ENCODE results near the gene ZDHHC7.
"Not testable (repeated sequence)": the region's sequence is repeated elsewhere in the genome, so short reads cannot be mapped to it uniquely, and the experiment has no call there.

The ZDHHC7 gene

DNA sequence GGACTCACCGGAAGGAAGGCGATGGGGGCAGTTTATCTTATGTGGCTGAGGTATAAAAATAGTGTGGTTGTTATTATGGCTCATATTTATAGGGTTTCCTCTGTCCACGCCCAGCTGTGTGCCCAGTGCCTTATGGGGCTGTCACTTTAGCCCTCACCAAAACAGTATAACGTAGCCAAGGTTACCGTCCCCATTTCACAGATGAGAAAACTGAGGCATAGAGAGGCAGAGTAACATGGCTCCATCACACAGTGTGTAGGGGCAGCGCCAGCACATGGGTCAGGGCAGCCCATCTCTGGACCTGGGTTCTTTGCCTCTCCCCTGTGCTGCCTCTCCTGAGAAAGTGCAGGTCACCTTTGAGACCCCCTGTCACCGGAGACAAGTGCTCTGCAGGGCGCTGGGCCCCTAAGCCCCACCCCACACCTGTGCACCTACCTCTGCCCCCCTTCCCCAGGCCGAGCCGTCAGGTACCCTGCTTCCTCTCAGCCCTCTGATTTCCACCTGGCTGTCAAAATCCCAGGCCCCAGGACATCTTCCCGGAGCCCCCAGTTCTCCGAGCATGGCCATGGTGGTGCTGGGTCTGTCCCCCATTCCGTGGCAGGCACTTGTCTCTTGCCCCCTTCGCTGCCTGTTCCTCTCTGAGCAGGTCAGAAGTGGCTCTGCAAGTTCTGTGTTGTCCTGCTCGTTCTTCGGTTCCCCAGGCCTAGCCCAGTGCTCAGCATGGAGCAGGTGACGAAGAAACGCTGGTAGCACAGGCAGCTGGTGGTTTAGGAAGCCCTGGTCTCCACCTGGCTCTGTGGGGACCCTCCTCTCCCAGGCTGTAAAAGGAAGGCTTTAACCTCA, 23.5 kb upstream of the ZDHHC7 start:
- Histone ChIP-seq H3K4me1 (ENCODE audit: low read depth, poor library complexity, severe bottlenecking) (peaks cover 18% of the 10 kb centered on the region), H3K9ac (no peak overlapping the region), H3K27ac (no peak overlapping the region), H2AFZ (ENCODE audit: low read depth) (no peak overlapping the region), H3K4me2 (no peak overlapping the region), H3K27me3 (ENCODE audit: insufficient read depth, low read depth) (no peaks in the 10 kb centered on the region), H3K4me3 (IDR thresholded peaks at IDR 0.05; ENCODE audit: insufficient read depth, low read depth, low read length) (no peak overlapping the region), H3K36me3 (ENCODE audit: insufficient read depth) (no peaks in the 10 kb centered on the region), H3K79me2 (ENCODE audit: insufficient read depth, low read depth) (no peaks in the 10 kb centered on the region), H4K20me1 (ENCODE audit: insufficient read depth) (no peaks in the 10 kb centered on the region)
- TF ChIP-seq, protein P1, sequence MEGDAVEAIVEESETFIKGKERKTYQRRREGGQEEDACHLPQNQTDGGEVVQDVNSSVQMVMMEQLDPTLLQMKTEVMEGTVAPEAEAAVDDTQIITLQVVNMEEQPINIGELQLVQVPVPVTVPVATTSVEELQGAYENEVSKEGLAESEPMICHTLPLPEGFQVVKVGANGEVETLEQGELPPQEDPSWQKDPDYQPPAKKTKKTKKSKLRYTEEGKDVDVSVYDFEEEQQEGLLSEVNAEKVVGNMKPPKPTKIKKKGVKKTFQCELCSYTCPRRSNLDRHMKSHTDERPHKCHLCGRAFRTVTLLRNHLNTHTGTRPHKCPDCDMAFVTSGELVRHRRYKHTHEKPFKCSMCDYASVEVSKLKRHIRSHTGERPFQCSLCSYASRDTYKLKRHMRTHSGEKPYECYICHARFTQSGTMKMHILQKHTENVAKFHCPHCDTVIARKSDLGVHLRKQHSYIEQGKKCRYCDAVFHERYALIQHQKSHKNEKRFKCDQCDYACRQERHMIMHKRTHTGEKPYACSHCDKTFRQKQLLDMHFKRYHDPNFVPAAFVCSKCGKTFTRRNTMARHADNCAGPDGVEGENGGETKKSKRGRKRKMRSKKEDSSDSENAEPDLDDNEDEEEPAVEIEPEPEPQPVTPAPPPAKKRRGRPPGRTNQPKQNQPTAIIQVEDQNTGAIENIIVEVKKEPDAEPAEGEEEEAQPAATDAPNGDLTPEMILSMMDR (conservative IDR thresholded peaks at IDR 0.05; ENCODE audit: low read depth, low read length): no peak

DNA sequence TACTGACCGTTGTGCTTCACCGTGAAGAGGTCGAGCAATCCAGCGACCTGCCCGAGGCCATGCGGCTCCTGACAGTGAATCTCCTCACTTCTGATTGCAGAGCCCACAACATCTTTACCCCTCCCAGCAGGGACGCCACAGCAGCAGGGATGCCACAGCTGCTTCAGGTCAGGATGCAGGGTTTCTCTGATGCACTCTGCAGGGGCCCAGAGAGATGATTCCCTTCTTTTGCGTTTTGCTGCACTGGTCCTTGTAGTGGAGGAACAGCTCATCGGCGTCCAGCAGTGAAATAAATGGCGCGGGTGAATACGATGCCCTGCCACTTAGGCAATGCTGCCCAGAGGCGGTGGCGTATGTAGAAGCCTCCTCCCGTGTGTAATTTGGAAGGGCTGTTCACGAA, 21.8 kb upstream of the ZDHHC7 start:
- Histone ChIP-seq H3K4me2 (no peak overlapping the region), H3K4me1 (ENCODE audit: low read depth, poor library complexity, severe bottlenecking) (peaks cover 33% of the 10 kb centered on the region), H3K4me3 (IDR thresholded peaks at IDR 0.05; ENCODE audit: insufficient read depth, low read depth, low read length) (no peak overlapping the region), H3K79me2 (ENCODE audit: insufficient read depth, low read depth) (no peaks in the 10 kb centered on the region), H3K36me3 (ENCODE audit: insufficient read depth) (no peaks in the 10 kb centered on the region), H2AFZ (ENCODE audit: low read depth) (no peak overlapping the region), H3K27me3 (ENCODE audit: insufficient read depth, low read depth) (no peaks in the 10 kb centered on the region), H3K9ac (no peak overlapping the region), H4K20me1 (ENCODE audit: insufficient read depth) (no peaks in the 10 kb centered on the region), H3K27ac (no peak overlapping the region)
- TF ChIP-seq, protein P1 (conservative IDR thresholded peaks at IDR 0.05; ENCODE audit: low read depth, low read length): no peak

DNA sequence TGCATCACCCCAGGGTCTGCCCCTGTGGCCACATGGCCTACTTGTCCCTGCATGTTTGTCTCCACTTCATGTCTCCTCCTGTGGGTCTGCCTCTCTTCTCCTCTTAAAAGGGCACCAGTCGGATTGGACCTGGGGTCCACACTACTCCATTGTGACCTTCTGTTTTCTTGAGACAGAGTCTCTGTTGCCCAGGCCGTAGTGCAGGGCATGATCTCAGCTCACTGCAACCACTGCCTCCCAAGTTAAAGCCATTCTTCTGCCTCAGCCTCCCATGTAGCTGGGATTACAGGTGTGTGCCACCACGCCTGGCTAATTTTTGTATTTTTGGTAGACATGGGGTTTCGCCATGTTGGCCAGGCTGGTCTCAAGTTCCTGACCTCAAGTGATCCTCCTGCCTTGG, 20.9 kb upstream of the ZDHHC7 start:
- H2AFZ ChIP-seq (ENCODE audit: low read depth); H3K4me2 ChIP-seq; H3K27me3 ChIP-seq (ENCODE audit: insufficient read depth, low read depth); H3K9ac ChIP-seq; H3K4me3 ChIP-seq (IDR thresholded peaks at IDR 0.05; ENCODE audit: insufficient read depth, low read depth, low read length); H3K79me2 ChIP-seq (ENCODE audit: insufficient read depth, low read depth); H4K20me1 ChIP-seq (ENCODE audit: insufficient read depth); H3K36me3 ChIP-seq (ENCODE audit: insufficient read depth); H3K27ac ChIP-seq: not testable (repeated sequence)
- H3K4me1 ChIP-seq (ENCODE audit: low read depth, poor library complexity, severe bottlenecking): peaks cover 36% of the 10 kb centered on the region

DNA sequence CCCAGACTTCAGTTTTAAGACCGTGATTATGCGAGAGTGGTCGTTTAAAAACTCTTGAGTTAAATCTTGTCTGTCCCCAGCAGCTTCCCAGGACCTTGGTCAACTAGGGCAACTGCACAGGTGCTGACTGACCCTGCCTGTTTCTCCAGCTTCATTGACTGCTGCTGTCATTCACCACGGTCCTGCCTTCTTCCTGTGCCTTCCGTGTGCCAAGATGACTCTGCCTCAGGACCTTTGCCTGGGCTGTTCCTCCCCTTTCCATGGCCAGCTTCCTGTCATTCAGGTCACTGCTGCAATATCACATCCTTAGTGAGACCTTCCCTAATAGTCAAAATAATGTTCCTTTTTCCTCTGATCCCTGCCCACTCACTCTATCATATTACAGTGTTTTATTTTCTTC, 20.1 kb upstream of the ZDHHC7 start:
- Histone ChIP-seq H3K79me2 (ENCODE audit: insufficient read depth, low read depth) (no peaks in the 10 kb centered on the region), H3K4me1 (ENCODE audit: low read depth, poor library complexity, severe bottlenecking) (peaks cover 43% of the 10 kb centered on the region), H3K4me3 (IDR thresholded peaks at IDR 0.05; ENCODE audit: insufficient read depth, low read depth, low read length) (no peak overlapping the region), H3K9ac (no peak overlapping the region), H3K27me3 (ENCODE audit: insufficient read depth, low read depth) (no peaks in the 10 kb centered on the region), H2AFZ (ENCODE audit: low read depth) (no peak overlapping the region), H3K27ac (no peak overlapping the region), H3K36me3 (ENCODE audit: insufficient read depth) (no peaks in the 10 kb centered on the region), H4K20me1 (ENCODE audit: insufficient read depth) (no peaks in the 10 kb centered on the region), H3K4me2 (no peak overlapping the region)
- TF ChIP-seq, protein P1 (conservative IDR thresholded peaks at IDR 0.05; ENCODE audit: low read depth, low read length): no peak

DNA sequence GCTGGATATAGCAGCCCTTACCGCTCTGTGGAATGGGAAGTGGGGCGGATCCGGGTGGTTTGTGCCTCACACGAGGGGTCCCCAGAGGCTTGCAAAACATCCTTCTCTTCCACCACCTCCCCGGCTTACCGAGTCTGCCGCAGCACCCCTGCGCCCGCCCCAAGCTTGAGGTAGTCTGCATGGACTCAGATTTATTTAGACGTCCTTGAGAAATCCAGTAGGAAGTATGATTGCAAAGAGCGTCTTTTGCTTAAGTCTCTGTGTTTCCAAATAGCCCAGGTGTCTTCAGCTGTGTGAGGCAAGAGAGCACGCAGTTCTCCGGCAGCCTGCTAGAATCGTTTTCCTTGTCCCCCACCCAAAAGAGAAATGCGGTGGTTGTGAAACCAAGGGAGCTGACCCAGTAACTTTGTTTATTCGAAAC, 18.7 kb upstream of the ZDHHC7 start:
- Histone ChIP-seq H2AFZ (ENCODE audit: low read depth) (peak overlapping the region; percentile 49; the same call in 1 of the 2 replicates), H3K9ac (peak overlapping the region; percentile 32; the same call in 1 of the 2 replicates), H3K36me3 (ENCODE audit: insufficient read depth) (no peaks in the 10 kb centered on the region), H3K4me2 (peak overlapping the region; percentile 96), H3K27ac (peak overlapping the region; percentile 34; the same call in 1 of the 2 replicates), H4K20me1 (ENCODE audit: insufficient read depth) (no peaks in the 10 kb centered on the region), H3K27me3 (ENCODE audit: insufficient read depth, low read depth) (no peaks in the 10 kb centered on the region), H3K4me3 (IDR thresholded peaks at IDR 0.05; ENCODE audit: insufficient read depth, low read depth, low read length) (no peak overlapping the region), H3K79me2 (ENCODE audit: insufficient read depth, low read depth) (no peaks in the 10 kb centered on the region), H3K4me1 (ENCODE audit: low read depth, poor library complexity, severe bottlenecking) (peaks cover 43% of the 10 kb centered on the region)
- TF ChIP-seq, protein P1 (conservative IDR thresholded peaks at IDR 0.05; ENCODE audit: low read depth, low read length): no peak

Data from KMS-11 (cell line).